C4-2B (cell line): ENCODE results near the gene RPL41.

Experiments used
- H3K27ac ChIP-seq: fragments of 450-650 bp; 2 replicates; pipeline ENCODE4 v1.5.1; 2017
- ZFX ChIP-seq: fragments of 450-650 bp; IDR thresholded peaks from 2 replicates; pipeline ENCODE4 v1.6.1; 2017
- TF ChIP-seq, protein P1 (sequence below): fragments of 450-650 bp; conservative IDR thresholded peaks from 2 replicates; pipeline ENCODE4 v1.5.1; 2017; ENCODE audit warnings: mild to moderate bottlenecking

Gene RPL41

GRCh38 chr12:56143870-56144269 is 27.4 kb downstream of the RPL41 start:
- TF ChIP-seq ZFX = no peak
- TF ChIP-seq, protein P1, sequence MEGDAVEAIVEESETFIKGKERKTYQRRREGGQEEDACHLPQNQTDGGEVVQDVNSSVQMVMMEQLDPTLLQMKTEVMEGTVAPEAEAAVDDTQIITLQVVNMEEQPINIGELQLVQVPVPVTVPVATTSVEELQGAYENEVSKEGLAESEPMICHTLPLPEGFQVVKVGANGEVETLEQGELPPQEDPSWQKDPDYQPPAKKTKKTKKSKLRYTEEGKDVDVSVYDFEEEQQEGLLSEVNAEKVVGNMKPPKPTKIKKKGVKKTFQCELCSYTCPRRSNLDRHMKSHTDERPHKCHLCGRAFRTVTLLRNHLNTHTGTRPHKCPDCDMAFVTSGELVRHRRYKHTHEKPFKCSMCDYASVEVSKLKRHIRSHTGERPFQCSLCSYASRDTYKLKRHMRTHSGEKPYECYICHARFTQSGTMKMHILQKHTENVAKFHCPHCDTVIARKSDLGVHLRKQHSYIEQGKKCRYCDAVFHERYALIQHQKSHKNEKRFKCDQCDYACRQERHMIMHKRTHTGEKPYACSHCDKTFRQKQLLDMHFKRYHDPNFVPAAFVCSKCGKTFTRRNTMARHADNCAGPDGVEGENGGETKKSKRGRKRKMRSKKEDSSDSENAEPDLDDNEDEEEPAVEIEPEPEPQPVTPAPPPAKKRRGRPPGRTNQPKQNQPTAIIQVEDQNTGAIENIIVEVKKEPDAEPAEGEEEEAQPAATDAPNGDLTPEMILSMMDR = no peak
- H3K27ac ChIP-seq = no peak overlapping the region

GRCh38 chr12:56145217-56145616 is 28.8 kb downstream of the RPL41 start:
- TF ChIP-seq ZFX = no peak
- TF ChIP-seq, protein P1 = no peak
- no peak overlapping the region for H3K27ac ChIP-seq

DNA sequence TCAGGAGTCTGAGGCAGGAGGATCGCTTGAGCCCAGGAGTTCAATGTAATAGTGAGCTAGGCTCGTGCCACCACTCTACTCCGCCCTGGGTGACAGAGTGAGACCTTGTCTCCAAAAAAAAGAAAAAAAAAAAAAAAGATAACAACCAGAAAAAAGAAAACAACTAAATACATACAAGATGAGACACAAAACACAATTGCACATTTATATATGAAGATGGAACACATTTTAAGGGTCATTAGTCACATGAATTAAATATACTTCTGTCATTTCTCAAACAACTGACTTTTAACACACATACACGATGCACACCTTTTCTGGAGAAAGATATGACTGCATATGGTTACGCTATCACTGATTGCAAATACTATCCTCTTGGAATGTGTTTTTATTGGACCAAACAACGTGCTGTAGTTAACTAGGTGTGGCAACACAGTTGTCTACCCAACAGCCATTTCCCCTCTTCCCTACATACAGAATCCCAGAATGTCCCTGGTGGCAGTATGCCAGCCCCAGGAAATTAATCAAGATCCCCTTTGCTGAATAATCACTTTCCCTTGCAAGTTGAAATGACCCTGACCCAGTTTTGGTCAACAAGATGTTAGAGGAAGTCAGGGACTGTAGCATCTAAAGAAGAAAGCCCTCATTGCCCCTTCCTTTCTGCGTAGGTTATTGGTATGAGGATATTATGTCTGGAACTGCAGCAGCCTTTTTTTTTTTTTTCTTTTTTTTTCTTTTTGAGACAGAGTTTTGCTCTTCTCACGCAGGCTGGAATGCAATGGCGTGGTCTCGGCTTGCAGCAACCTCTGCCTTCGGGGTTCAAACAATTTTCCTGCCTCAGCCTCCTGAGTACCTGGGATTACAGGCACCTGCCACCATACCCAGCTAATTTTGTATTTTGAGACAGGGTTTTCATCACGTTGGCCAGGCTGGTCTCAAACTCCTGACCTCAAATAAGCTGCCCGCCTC is 30.3 kb downstream of the RPL41 start:
- no peak overlapping the region for H3K27ac ChIP-seq
- TF ChIP-seq, protein P1 = no peak
- no peak for TF ChIP-seq ZFX

GRCh38 chr12:56150563-56150962 is 34.1 kb downstream of the RPL41 start:
- TF ChIP-seq ZFX = no peak
- no peak overlapping the region for H3K27ac ChIP-seq

DNA sequence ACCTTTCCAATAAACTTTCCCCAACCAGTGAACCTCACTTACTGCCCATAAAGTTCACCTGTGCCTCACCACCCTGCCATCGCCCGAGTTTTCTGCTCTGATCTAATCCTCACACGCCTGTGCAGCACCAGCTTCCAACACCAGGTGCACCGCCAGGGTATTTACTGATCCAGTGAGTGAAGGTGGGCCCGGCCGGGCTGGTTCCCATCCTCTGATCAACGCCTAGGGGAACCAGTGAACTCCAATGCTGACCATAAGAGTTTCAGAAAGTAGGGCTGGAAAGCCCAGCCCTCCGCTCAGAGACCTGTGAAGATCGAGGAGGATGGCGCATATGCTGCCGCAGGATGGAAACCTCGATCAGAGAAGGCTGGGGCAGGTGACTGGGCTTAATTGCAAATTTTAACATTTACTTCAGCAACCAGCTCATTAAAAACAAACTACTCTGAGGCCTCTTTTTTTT is 35.3 kb downstream of the RPL41 start:
- peak overlapping the region; percentile 79 for H3K27ac ChIP-seq
- TF ChIP-seq, protein P1 = no peak; the same call in 1 of the 2 replicates
- no peak for TF ChIP-seq ZFX

- H3K27ac ChIP-seq = peak within 1 kb of the TSS; percentile 79
- TF ChIP-seq ZFX = no peak
- TF ChIP-seq, protein P1 = no peak
Measured at GRCh38 chr12:56152132-56152755, 35.8 kb downstream of the RPL41 start, which contains the start of gene MYL6B. MYL6B (plus strand) TSS chr12:56152587; CDS start chr12:56153919, 1,332 bp downstream.

DNA sequence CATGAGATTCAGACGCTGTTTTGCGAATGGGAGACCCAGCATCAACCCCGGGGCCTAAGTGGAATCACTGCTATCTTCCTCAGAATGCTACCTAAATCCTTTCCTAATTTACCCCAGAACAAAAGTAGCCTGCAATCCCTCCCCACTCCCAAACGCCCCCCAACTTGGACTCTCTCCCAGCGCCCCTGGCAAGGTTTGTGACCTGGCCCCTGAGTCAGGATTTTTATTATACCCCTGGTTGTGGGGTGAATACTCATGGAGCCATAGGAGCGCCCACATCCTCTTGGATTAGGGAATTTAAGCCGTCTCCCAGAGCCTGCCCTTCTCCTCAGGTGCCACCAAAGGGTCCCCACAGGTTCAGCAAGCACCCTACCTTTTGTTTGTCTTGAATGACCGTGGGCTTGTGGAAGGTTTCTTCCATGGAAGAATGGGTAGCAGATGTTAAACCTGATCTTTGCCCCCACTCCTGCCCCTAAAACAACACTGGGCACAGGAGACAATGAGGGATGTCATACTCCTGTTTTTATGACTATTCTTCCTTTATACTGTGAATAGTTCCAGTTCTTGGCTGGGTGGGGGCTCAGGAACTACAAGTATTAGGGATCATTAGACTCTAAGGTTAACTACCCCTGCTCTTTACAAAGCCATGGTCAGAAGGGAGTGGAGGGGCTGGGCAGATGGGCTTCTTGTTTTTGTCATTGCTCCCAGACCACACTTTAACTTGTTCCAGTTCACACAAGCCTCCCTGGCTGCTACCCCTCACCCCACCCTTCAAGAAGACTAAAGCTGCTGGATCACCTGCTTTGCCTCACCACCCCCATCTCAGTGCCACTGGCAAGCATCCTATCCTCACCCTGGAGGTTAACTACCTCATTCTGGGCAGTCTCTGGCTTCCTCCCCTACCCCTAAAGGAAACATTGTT is 36.6 kb downstream of the RPL41 start:
- no peak for TF ChIP-seq ZFX
- TF ChIP-seq, protein P1 = no peak
- H3K27ac ChIP-seq = peak overlapping the region; percentile 79
